Measurements from ENCODE around the gene NECTIN4.

DNA sequence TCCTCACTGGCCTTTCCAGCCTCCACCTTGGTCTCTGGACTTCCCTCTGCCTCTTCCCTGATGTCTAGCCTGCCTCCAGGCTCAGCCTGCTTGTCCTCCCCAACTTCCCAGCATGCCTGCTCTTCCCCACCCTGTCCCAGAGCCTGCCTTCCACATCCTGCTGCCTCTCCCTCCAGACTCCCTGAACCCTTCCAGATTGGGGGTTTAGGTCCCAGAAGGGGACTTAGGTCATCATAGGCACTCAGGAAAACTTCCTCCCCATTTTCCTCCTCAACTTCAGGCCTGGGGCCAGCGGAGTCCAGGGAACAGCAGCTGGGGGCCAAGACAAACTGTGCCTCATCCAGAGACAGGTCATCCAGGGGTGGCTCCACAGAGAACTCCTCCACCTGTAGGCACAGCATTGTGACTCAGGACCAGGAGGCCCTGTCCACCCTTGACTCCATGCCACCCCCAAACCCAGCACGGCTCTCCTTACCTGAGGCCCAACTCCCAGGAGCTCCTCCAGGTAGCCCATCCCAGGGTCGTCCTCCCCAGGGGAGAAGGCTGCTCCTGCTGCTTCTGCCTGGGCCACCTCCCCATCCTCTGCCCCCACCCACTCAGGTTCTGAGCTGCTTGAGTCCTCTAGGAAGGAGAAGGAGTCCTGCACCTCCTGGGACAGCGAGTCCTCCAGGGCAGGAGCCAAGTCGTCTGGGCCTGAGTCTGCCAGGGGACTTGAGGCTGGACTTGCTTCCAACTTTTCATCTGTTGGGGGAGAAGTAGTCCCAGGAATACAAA is 40.2 kb downstream of the NECTIN4 start:
- no peak for TF ChIP-seq POLR2A (IDR thresholded peaks at IDR 0.05)
- no peak for TF ChIP-seq CTCF (IDR thresholded peaks at IDR 0.05)
